Vagina (tissue), 2 donors: ENCODE results near the gene TNS4. TPM values are rescaled to one million over a fixed set of nuclear protein-coding genes. Genes with fewer than 3 reads are reported as not detected.

ENCODE experiments used
- DNase-seq, 2 donors: peaks; one replicate each; pipeline ENCODE4 v3.0.0-alpha.2; 2017; ENCODE audit errors: extremely low spot score in 2 of 2
- H3K27ac ChIP-seq: fragments of 200-600 bp; sonication (generic); one replicate; pipeline ENCODE4 v1.5.1; 2019
- H3K27me3 ChIP-seq: fragments of 200-600 bp; sonication (generic); one replicate; pipeline ENCODE4 v1.5.1; 2019
- H3K36me3 ChIP-seq, 2 donors: fragments of 200-600 bp; sonication (generic); one replicate each; pipeline ENCODE4 v1.5.1; 2017 to 2019
- H3K4me1 ChIP-seq: fragments of 200-600 bp; sonication (generic); one replicate; pipeline ENCODE4 v1.5.1; 2019
- H3K4me3 ChIP-seq, 2 donors: fragments of 200-600 bp; sonication (generic); 1 replicate in 1 of 2; 2 replicates in 1 of 2; pipeline ENCODE4 v1.5.1; 2016 to 2019
- H3K9me3 ChIP-seq: fragments of 200-600 bp; sonication (generic); one replicate; pipeline ENCODE4 v1.5.1; 2019
- CTCF ChIP-seq, 3 experiments: fragments of 450-650 bp in 2 of 3; fragments of 200-600 bp in 1 of 3; sonication (generic) in 1 of 3; IDR thresholded peaks; one replicate each; pipeline ENCODE4 v1.5.1; 2017 to 2019; ENCODE audit warnings: antibody characterized with exemption in 3 of 3, mild to moderate bottlenecking in 2 of 3, moderate library complexity in 2 of 3
- POLR2A ChIP-seq, 2 donors: fragments of 450-650 bp; IDR thresholded peaks; one replicate each; pipeline ENCODE4 v1.6.1; 2017; ENCODE audit warnings: antibody characterized with exemption in 2 of 2, mild to moderate bottlenecking in 2 of 2, moderate library complexity in 2 of 2
- POLR2AphosphoS5 ChIP-seq, 2 donors: sonication (generic); formaldehyde crosslinking; IDR thresholded peaks; one replicate each; pipeline ENCODE4 v1.9.0; 2017; ENCODE audit warnings: antibody characterized with exemption in 2 of 2, mild to moderate bottlenecking in 2 of 2, low read depth in 1 of 2; ENCODE audit not compliant: insufficient read depth in 1 of 2
- intact Hi-C: fragments of 100-400 bp; cut with DNase I; formaldehyde crosslinking; loops from one replicate; pipeline ENCODE4 v1.15.1; 2023
- total RNA-seq: library from RNA; depleted of rRNA; stranded (reverse); fragments of >200 nt; gene quantifications from one replicate; pipeline ENCODE4 v1.2.3, GENCODE V29; 2016

Gene TNS4
- total RNA-seq, 1 donor from 2014 or later = 296 TPM

- intact Hi-C loops = no loop called here
- TF ChIP-seq CTCF (IDR thresholded peaks at IDR 0.05) = no peak
- TF ChIP-seq POLR2A (IDR thresholded peaks at IDR 0.05) = no peak
- no peak for TF ChIP-seq POLR2AphosphoS5 (IDR thresholded peaks at IDR 0.05; ENCODE audit: insufficient read depth in 1 of 2, low read depth in 1 of 2)
- Histone ChIP-seq H3K27me3 (no peaks in the 10 kb centered on the region), H3K4me3 (no peak overlapping the region), H3K9me3 (no peaks in the 10 kb centered on the region), H3K27ac (no peak overlapping the region), H3K4me1 (peaks cover 41% of the 10 kb centered on the region), H3K36me3 (peaks cover 0 to 5% of the 10 kb centered on the region in 2 donors)
- no peak for DNase-seq
Measured at GRCh38 chr17:40472733-40473452, 28.5 kb downstream of the TNS4 start.

GRCh38 chr17:40471846-40472732 is 29.3 kb downstream of the TNS4 start:
- Histone ChIP-seq H3K27me3 (no peaks in the 10 kb centered on the region), H3K4me3 (no peak overlapping the region), H3K27ac (peak overlapping the region; percentile 56), H3K9me3 (no peaks in the 10 kb centered on the region), H3K36me3 (peaks cover 0 to under 1% of the 10 kb centered on the region in 2 donors), H3K4me1 (peaks cover 41% of the 10 kb centered on the region)
- no peak for TF ChIP-seq POLR2AphosphoS5 (IDR thresholded peaks at IDR 0.05; ENCODE audit: insufficient read depth in 1 of 2, low read depth in 1 of 2)
- no peak for DNase-seq
- intact Hi-C loops = no loop called here

GRCh38 chr17:40470932-40471828 is 30.2 kb downstream of the TNS4 start:
- Histone ChIP-seq H3K4me1 (peaks cover 33% of the 10 kb centered on the region), H3K36me3 (no peaks in the 10 kb centered on the region)
- intact Hi-C loops = no loop called here

DNA sequence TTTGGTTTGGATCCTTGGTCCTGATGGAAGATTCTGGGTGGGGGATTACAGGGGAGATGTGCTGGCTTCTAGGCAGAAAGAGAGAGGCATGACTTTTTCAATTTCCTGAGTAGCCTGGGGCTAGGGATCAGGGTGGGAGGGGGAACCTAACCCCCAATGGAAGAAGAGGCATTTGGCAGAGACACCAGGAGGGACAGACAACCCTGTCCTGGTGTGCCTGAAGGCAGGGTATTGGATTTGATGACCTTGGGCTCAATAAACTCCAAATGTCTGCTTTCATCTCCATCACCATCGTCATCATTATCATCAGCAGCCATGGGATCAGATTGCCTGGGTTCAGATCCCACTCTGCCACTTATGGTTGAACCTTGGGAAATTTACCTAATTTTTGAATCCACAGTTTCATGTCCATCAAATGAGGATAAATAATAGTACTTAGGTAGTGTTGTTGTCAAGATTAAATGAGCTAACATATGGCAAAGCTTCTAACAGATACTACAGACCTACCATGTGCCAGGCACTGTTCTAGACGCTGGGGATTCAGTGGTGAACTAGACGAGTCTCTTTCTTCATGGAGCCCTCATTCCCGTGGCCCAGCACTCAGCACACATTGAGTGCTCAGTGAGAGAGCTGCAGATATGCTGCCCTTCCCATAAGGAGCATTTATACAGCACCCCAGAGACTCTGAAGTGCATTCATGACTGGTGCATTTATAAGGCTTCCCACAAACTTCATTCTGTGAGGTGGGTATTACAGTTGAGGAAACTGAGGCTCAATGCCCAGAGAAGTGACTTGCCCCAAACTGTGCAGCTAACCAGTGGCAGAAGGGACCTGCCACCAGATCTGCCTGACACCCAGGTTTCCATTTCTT is 31.4 kb downstream of the TNS4 start:
- intact Hi-C loops = loop anchor here (5.0 kb wide), 1 partner anchor 1707 kb away; no protein-coding TSS in a partner anchor
- no peak for DNase-seq
- H3K36me3 ChIP-seq = no peaks in the 10 kb centered on the region
- H3K27ac ChIP-seq = no peak overlapping the region
- peaks cover 23% of the 10 kb centered on the region for H3K4me1 ChIP-seq
- H3K9me3 ChIP-seq = no peaks in the 10 kb centered on the region
- no peaks in the 10 kb centered on the region for H3K27me3 ChIP-seq
- no peak overlapping the region for H3K4me3 ChIP-seq
- TF ChIP-seq POLR2A (IDR thresholded peaks at IDR 0.05) (no peak), POLR2AphosphoS5 (IDR thresholded peaks at IDR 0.05; ENCODE audit: insufficient read depth in 1 of 2, low read depth in 1 of 2) (no peak), CTCF (IDR thresholded peaks at IDR 0.05) (no peak)

More at GRCh38 chr17:40470932-40471828, 30.2 kb downstream of the TNS4 start:
- Histone ChIP-seq H3K9me3 (no peaks in the 10 kb centered on the region), H3K4me3 (no peak overlapping the region), H3K27ac (peak overlapping the region; percentile 56), H3K27me3 (no peaks in the 10 kb centered on the region)
- TF ChIP-seq POLR2AphosphoS5 (IDR thresholded peaks at IDR 0.05; ENCODE audit: insufficient read depth in 1 of 2, low read depth in 1 of 2) = peak in 1 of 2 donors; percentile 33
- TF ChIP-seq POLR2A (IDR thresholded peaks at IDR 0.05) = no peak
- no peak for DNase-seq

- no peaks in the 10 kb centered on the region for H3K36me3 ChIP-seq
- H3K9me3 ChIP-seq = no peaks in the 10 kb centered on the region
- H3K27me3 ChIP-seq = no peaks in the 10 kb centered on the region
- TF ChIP-seq POLR2A (IDR thresholded peaks at IDR 0.05) (no peak), CTCF (IDR thresholded peaks at IDR 0.05) (no peak), POLR2AphosphoS5 (IDR thresholded peaks at IDR 0.05; ENCODE audit: insufficient read depth in 1 of 2, low read depth in 1 of 2) (no peak)
- no peak overlapping the region for H3K4me3 ChIP-seq
- H3K27ac ChIP-seq = no peak overlapping the region
- intact Hi-C loops = loop anchor here (5.0 kb wide), 1 partner anchor 1709 kb away; no protein-coding TSS in a partner anchor
- DNase-seq = no peak
- H3K4me1 ChIP-seq = peaks cover 13% of the 10 kb centered on the region
Measured at GRCh38 chr17:40468560-40468959, 32.9 kb downstream of the TNS4 start.
